H9 (cell line): ENCODE results near the gene BIRC6. TPM values are rescaled to one million over a fixed set of nuclear protein-coding genes. Genes with fewer than 3 reads are reported as not detected.

ENCODE experiments used
- DNase-seq: peaks from one replicate; pipeline ENCODE4 v3.0.0-alpha.2; 2017
- H2AFZ ChIP-seq: one replicate; pipeline ENCODE4 v1.6.1; 2013; ENCODE audit warnings: mild to moderate bottlenecking, low read length, control low read depth, moderate library complexity
- H2AK5ac ChIP-seq: 2 replicates; pipeline ENCODE4 v1.6.1; 2013; ENCODE audit warnings: low read length, control low read depth, mixed read lengths; ENCODE audit not compliant: insufficient read length
- H2BK120ac ChIP-seq: one replicate; pipeline ENCODE4 v1.6.1; 2013; ENCODE audit warnings: low read depth, mild to moderate bottlenecking, low read length, control low read depth, inconsistent platforms; ENCODE audit not compliant: poor library complexity, severe bottlenecking
- H2BK12ac ChIP-seq: 2 replicates; pipeline ENCODE4 v1.6.1; 2013; ENCODE audit warnings: low read length, control low read depth, mixed read lengths, low read depth; ENCODE audit not compliant: insufficient read length
- H2BK15ac ChIP-seq: 2 replicates; pipeline ENCODE4 v1.6.1; 2013; ENCODE audit warnings: low read depth, low read length, control low read depth
- H2BK20ac ChIP-seq: one replicate; pipeline ENCODE4 v1.6.1; 2013; ENCODE audit warnings: low read depth, mild to moderate bottlenecking, low read length, control low read depth, inconsistent platforms; ENCODE audit not compliant: poor library complexity, severe bottlenecking
- H2BK5ac ChIP-seq: 2 replicates; pipeline ENCODE4 v1.6.1; 2013; ENCODE audit warnings: low read length, control low read depth, mixed read lengths; ENCODE audit not compliant: insufficient read length
- H3K14ac ChIP-seq: 2 replicates; pipeline ENCODE4 v1.6.1; 2013; ENCODE audit warnings: low read length, control low read depth; ENCODE audit not compliant: insufficient read depth
- H3K18ac ChIP-seq: 2 replicates; pipeline ENCODE4 v1.6.1; 2013; ENCODE audit warnings: low read depth, mild to moderate bottlenecking, mixed read lengths, low read length, control low read depth; ENCODE audit not compliant: insufficient read length
- H3K23ac ChIP-seq: 2 replicates; pipeline ENCODE4 v1.6.1; 2013; ENCODE audit warnings: low read length, control low read depth, mixed read lengths, low read depth; ENCODE audit not compliant: insufficient read length
- H3K23me2 ChIP-seq: 2 replicates; pipeline ENCODE4 v1.6.1; 2013; ENCODE audit warnings: low read depth, mild to moderate bottlenecking, mixed read lengths, low read length, control low read depth; ENCODE audit not compliant: insufficient read length, poor library complexity, severe bottlenecking
- H3K27ac ChIP-seq: 2 replicates; pipeline ENCODE4 v1.5.1; 2013; ENCODE audit warnings: low read length, control low read depth, mixed read lengths, low read depth; ENCODE audit not compliant: insufficient read length
- H3K27me3 ChIP-seq: 2 replicates; pipeline ENCODE4 v1.6.1; 2013; ENCODE audit warnings: low read length, control low read depth, inconsistent platforms; ENCODE audit not compliant: insufficient read depth
- H3K4ac ChIP-seq: 2 replicates; pipeline ENCODE4 v1.6.1; 2013; ENCODE audit warnings: low read depth, mild to moderate bottlenecking, control low read depth, inconsistent platforms, low read length, moderate library complexity
- H3K4me1 ChIP-seq: 2 replicates; pipeline ENCODE4 v1.6.1; 2013; ENCODE audit warnings: low read length, control low read depth, inconsistent platforms; ENCODE audit not compliant: insufficient read depth
- H3K4me2 ChIP-seq: 2 replicates; pipeline ENCODE4 v1.6.1; 2013; ENCODE audit warnings: low read length, control low read depth, mixed read lengths; ENCODE audit not compliant: insufficient read length, insufficient read depth
- H3K56ac ChIP-seq: 2 replicates; pipeline ENCODE4 v1.6.1; 2013; ENCODE audit warnings: low read depth, mild to moderate bottlenecking, mixed read lengths, low read length, control low read depth; ENCODE audit not compliant: insufficient read length
- H3K79me1 ChIP-seq: 2 replicates; pipeline ENCODE4 v1.6.1; 2013; ENCODE audit warnings: low read depth, mild to moderate bottlenecking, moderate library complexity, low read length, control low read depth, inconsistent platforms; ENCODE audit not compliant: insufficient read depth, poor library complexity, severe bottlenecking
- H3K79me2 ChIP-seq: 2 replicates; pipeline ENCODE4 v1.6.1; 2013; ENCODE audit warnings: low read length, control low read depth, inconsistent platforms; ENCODE audit not compliant: insufficient read depth
- H3K9ac ChIP-seq: 2 replicates; pipeline ENCODE4 v1.6.1; 2013; ENCODE audit warnings: low read length, control low read depth, mixed read lengths; ENCODE audit not compliant: insufficient read length; ENCODE audit errors: extremely low read depth
- H3K9me3 ChIP-seq: one replicate; pipeline ENCODE4 v1.6.1; 2013; ENCODE audit warnings: low read depth, low read length, inconsistent platforms; ENCODE audit not compliant: control insufficient read depth
- H3T11ph ChIP-seq: one replicate; pipeline ENCODE4 v1.6.1; 2013; ENCODE audit warnings: mild to moderate bottlenecking, low read length, control low read depth, inconsistent platforms
- H4K20me1 ChIP-seq: one replicate; pipeline ENCODE4 v1.6.1; 2013; ENCODE audit not compliant: control insufficient read depth, insufficient read length, insufficient read depth
- H4K5ac ChIP-seq: 2 replicates; pipeline ENCODE4 v1.6.1; 2013; ENCODE audit warnings: low read depth, mild to moderate bottlenecking, mixed read lengths, low read length, control low read depth; ENCODE audit not compliant: insufficient read length
- H4K8ac ChIP-seq: replicated peaks from 2 replicates; pipeline ENCODE4 v1.6.1; 2013; ENCODE audit warnings: low read length, control low read depth, mixed read lengths, low read depth; ENCODE audit not compliant: insufficient read length
- H4K91ac ChIP-seq: 2 replicates; pipeline ENCODE4 v1.6.1; 2013; ENCODE audit warnings: low read depth, mild to moderate bottlenecking, moderate library complexity, mixed read lengths, low read length, control low read depth; ENCODE audit not compliant: insufficient read length
- H3K27ac Mint-ChIP-seq, 3 experiments: 2 replicates in 2 of 3; 3 replicates in 1 of 3; pipeline ENCODE4 v1.8.0; 2020 to 2021; ENCODE audit warnings: mixed read lengths in 3 of 3, mild to moderate bottlenecking in 1 of 3, moderate library complexity in 1 of 3
- H3K27me3 Mint-ChIP-seq: 2 replicates; pipeline ENCODE4 v1.8.0; 2021; ENCODE audit warnings: low read depth, mild to moderate bottlenecking, moderate library complexity, mixed read lengths
- H3K36me3 Mint-ChIP-seq, 3 experiments: 2 replicates in 2 of 3; 3 replicates in 1 of 3; pipeline ENCODE4 v1.8.0; 2020 to 2021; ENCODE audit warnings: low read depth in 3 of 3, mixed read lengths in 3 of 3; ENCODE audit not compliant: insufficient read depth in 1 of 3
- H3K4me1 Mint-ChIP-seq, 2 experiments: 2 replicates each; pipeline ENCODE4 v1.8.0; 2020; ENCODE audit warnings: mixed read lengths in 2 of 2
- H3K4me3 Mint-ChIP-seq, 2 experiments: 2 replicates in 1 of 2; 3 replicates in 1 of 2; pipeline ENCODE4 v1.8.0; 2020 to 2021; ENCODE audit warnings: mild to moderate bottlenecking in 2 of 2, mixed read lengths in 2 of 2, moderate library complexity in 1 of 2
- H3K9me3 Mint-ChIP-seq, 2 experiments: 2 replicates in 1 of 2; 3 replicates in 1 of 2; pipeline ENCODE4 v1.8.0; 2020; ENCODE audit warnings: mild to moderate bottlenecking in 2 of 2, mixed read lengths in 2 of 2, moderate library complexity in 1 of 2
- CTCF ChIP-seq: fragments of 200-600 bp; sonication (generic); conservative IDR thresholded peaks from 3 replicates; pipeline ENCODE4 v1.8.0; 2021; ENCODE audit warnings: antibody characterized with exemption, mild to moderate bottlenecking
- WGBS: extraction: QIAGEN DNeasy Blood & Tissue Kit; methylation state at CpG from one replicate; pipeline ENCODE4 v1.1.7; 2013; ENCODE audit warnings: missing lambda C conversion rate, low lambda C conversion rate, mixed read lengths; ENCODE audit not compliant: insufficient read length; ENCODE audit errors: extremely low coverage; 5-methylcytosine and 5-hydroxymethylcytosine counted together
- total RNA-seq: library from RNA; stranded (reverse); gene quantifications from 2 replicates; pipeline ENCODE4 v1.2.1, GENCODE V29; 2021

The BIRC6 gene
- total RNA-seq, 1 experiment from 2014 or later, result 78.8 TPM

DNA sequence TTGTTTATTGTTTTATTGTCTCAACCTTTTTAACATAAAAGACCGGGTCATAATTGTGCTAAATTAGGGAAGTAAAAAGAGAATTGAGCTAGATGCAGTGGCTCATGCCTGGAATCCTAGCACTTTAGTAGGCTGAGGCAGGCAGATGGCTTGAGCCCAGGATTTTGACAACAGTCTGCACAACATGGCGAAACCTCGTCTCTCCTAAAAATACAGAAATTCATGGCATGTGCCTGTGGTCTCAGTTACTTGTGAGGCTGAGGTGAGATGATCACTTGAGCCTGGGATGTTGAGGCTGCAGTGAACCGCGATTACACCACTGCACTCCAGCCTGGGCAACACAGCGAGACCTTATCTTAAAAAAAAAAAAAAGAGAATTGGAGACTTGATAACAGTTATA, 166.9 kb downstream of the BIRC6 start:
- H3K4me3 Mint-ChIP-seq, result no peak overlapping the region
- no peaks in the 10 kb centered on the region for H3K9me3 ChIP-seq
- H2BK12ac ChIP-seq, result no peak overlapping the region
- H4K5ac ChIP-seq, result no peak overlapping the region
- no peak overlapping the region for H2AK5ac ChIP-seq
- TF ChIP-seq CTCF, result no peak
- H3K27ac Mint-ChIP-seq, result no peak overlapping the region
- no peak overlapping the region for H3K18ac ChIP-seq
- no peak overlapping the region for H2BK5ac ChIP-seq
- no peak overlapping the region for H3T11ph ChIP-seq
- H4K20me1 ChIP-seq, result no peaks in the 10 kb centered on the region
- no peak overlapping the region for H3K27ac ChIP-seq
- H4K8ac ChIP-seq, result no peak overlapping the region
- H3K79me2 ChIP-seq, result no peaks in the 10 kb centered on the region
- H2AFZ ChIP-seq, result no peak overlapping the region
- H2BK20ac ChIP-seq, result no peak overlapping the region
- WGBS, result no CpG with 5 or more reads among the region's 6 CpGs
- H3K36me3 Mint-ChIP-seq, result peaks cover 17 to 52% (median 36%) of the 10 kb centered on the region in 3 experiments
- no peaks in the 10 kb centered on the region for H3K27me3 Mint-ChIP-seq
- no peak overlapping the region for H3K14ac ChIP-seq
- H3K9ac ChIP-seq, result no peak overlapping the region
- no peak overlapping the region for H3K23ac ChIP-seq
- H4K91ac ChIP-seq, result no peak overlapping the region
- no peak overlapping the region for H3K4me2 ChIP-seq
- no peaks in the 10 kb centered on the region for H3K9me3 Mint-ChIP-seq
- no peak overlapping the region for H2BK15ac ChIP-seq
- H2BK120ac ChIP-seq, result no peak overlapping the region
- no peaks in the 10 kb centered on the region for H3K79me1 ChIP-seq
- no peaks in the 10 kb centered on the region for H3K23me2 ChIP-seq
- H3K27me3 ChIP-seq, result no peaks in the 10 kb centered on the region
- H3K4me1 ChIP-seq, result no peaks in the 10 kb centered on the region
- H3K56ac ChIP-seq, result no peak overlapping the region
- H3K4ac ChIP-seq, result no peak overlapping the region
- H3K4me1 Mint-ChIP-seq, result no peaks in the 10 kb centered on the region
- DNase-seq, result no peak
